GM10847 (cell line): Measurements from ENCODE around the gene NTN4.

Experiments
- POLR2A ChIP-seq: IDR thresholded peaks from 2 replicates; pipeline ENCODE4 v1.6.1; 2011; ENCODE audit not compliant: insufficient read length; ENCODE audit errors: extremely low read depth

The NTN4 gene

DNA sequence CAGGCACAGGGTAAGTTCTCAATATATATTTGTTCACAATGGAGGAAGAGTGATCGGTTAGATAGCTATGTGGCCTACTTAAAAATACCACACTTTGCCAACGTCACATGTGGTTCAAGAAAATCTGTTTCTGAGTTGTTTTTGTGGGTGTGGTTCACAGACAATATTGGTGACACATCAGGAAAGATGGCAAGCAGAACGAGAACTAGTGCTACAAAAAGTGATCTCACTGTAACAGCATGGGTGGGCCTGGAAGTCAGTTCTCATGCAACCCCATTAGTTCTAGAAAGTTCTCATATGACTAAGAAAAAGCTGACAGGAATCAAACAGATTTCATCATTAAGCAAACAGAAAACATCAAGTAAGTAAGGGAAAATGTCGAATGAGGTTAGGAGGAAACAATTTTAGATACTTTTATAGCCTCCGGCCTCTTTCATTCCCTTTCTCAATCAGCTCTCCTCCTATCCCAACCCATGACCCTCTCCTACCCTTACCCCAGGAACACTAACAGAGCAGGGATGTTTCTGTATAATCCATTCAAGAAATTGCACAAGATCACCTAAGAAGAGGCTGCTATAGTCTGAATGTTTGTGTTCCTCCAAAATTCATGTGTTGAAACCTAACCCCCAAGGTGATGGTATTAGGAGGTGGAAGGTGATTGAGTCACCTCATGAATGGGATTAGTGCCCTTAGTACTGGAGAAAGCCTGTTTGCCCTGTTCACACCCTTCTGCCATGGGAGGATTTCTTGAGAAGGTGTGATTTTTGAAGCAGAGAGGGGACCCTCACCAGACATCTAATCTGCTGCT lies 15.5 kb upstream of the NTN4 start:
- no peak for TF ChIP-seq POLR2A

DNA sequence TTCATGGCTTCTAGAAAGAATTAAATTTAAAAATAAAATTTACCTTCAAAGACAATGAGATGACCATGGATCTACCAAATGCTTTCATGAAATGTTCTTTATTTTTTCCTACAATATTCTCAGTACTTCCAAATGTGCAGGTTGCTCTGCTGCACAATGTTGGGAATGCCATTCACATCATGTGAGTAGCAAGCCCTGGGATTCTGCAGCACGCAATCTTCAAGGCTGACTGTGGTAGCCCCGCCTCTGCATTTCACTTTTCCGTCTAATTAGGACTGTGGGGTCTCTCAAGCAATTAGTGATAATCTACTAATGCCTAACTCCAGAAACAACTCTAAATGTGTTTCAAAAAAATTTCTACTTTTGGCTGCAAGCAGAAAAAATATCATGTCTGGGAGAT lies 13.7 kb upstream of the NTN4 start:
- TF ChIP-seq POLR2A, result no peak

DNA sequence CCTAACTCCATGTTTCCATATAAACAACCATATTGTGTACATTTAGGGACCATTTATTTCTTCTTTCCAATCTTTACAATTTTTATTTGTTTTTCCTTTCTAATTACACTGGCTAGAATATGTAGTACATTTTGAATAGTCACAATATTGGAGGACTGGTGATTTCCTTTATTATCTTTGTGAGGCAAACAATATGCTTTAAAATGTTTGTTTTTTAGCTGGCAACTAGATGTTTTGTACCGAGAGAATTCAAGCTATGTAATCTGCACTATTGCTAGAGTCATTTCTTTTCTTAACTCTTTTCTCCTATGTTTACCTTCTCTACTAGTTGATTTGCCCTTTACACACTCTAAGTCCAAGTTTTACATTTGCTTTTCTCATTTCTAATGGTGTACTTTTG lies 13.3 kb upstream of the NTN4 start:
- no peak for TF ChIP-seq POLR2A

DNA sequence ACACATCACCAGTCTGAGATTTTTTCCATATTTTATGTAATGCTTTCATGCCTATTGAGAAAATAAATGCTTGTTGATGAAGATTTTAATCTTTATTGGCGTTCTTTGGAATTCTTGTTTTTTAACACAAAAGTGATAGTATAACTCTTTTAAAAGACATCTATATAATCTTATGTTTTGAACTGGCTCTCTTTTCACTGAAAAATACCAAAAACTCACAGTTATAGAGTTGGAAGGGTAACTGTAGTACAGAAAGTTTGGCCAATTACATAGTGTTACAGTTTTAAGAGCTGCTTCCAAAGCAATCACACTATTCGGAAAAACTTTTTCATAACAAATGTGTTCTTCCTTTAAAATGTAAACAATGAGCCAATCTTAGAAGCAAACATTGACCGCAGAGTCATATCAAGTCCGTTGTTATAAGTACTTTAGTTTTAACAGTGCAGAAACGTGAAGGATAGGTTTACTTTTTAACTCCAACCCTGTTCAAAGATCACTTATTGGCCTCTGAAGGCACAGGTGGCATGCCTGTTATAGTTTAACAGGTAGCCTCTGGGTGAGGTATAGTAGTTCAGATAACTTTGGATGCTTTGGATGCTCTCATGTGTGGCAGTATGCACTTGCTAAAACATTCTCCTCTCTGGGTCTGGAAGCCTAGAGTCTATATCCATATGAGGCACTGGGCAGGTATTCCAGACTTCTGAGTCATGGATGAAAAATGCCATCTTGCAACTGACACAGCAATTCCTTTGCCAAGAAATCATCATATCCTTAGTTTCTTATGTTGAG lies 12.1 kb upstream of the NTN4 start:
- no peak for TF ChIP-seq POLR2A

DNA sequence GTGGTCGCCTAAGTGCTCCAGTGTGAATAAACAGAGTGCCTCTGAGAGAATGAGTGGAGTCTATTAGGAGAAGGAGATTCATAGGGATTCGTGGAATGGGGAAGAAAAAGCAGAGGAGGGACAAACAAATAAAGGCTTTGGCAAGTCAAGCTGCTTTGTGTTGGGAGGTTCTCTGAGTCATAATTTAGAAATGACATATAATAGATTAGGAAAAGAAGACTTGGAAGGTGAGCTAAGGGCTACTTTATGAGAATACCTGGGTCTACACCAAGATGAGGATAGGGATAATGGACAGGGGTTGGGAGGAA lies 6.4 kb upstream of the NTN4 start:
- no peak for TF ChIP-seq POLR2A

DNA sequence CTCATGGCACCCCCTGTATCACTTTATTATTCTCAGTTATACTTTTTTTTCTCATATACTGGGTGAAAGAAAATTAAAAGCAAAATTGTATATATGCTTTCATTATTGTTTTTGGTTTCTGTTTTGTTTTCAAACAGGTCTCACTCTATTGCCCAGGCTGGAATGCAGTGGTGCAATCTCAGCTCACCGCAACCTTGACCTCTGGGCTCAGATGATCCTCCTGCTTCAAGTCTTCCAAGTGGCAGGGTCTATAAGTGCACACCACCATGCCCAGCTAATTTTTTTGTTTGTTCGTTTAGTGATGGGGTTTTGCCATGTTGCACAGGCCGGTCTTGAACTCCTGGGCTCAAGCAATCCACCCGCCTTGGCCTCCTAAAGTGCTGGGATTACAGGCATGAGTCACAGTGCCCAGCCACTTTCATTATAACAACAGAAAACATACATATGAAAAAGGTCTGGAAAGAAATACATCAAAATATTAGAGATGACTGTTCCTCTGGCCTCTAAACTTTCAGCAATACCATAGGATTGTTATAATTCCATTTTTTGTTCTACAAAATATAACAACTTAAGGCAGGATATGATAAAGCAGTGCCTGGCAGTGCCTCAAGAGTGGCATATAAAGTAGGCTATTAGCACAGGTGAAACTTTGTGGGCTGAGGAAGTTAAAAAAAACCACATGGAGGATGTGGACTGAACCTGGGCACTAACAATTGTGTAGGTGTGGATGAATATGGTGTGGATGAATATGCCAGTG lies 5.8 kb upstream of the NTN4 start:
- no peak for TF ChIP-seq POLR2A

DNA sequence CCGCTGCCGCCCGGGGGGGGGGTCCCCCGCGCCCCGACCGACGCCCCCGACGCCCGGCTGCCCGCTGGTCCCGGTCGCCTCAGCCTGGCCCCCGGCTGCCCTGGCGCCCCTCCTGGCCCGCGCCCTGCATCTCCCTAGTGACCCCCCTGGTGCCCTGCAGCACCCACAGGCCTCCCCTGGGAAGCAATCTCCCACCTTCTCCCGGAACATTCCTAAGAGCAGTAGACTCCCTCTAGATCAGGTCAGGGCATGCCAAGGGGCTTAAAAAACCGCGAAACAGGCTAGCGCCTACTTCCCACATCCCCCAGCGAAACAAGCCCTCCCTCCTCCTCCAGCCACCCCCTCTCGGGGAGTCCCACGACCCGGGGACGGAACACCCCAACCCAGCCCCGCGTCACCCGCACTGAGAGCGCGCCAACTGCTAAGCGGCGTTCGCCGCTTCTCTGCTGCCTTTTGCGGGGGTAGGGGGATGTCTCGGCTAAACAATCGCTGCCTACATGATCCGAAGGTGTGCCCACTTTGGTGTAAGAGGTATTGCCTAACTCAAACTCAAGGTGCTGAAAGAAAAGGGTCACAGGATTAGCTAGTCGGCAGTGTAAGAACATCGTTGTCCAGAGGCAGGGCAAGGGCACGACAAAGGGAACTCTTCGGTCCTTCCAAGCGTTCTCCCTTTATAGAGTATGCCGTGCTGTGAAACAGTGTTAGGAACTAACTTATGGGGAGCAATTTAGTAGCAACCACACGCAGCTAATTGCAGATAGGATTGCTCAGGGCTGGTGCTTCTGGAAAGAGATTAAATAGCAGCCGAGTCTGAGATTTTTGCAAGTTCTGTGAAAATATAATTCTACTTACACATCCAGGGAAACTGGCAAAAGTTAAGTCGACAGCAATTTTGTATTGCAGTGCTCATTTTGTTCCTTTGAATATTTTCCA lies 619 bp upstream of the NTN4 start:
- TF ChIP-seq POLR2A, result no peak

DNA sequence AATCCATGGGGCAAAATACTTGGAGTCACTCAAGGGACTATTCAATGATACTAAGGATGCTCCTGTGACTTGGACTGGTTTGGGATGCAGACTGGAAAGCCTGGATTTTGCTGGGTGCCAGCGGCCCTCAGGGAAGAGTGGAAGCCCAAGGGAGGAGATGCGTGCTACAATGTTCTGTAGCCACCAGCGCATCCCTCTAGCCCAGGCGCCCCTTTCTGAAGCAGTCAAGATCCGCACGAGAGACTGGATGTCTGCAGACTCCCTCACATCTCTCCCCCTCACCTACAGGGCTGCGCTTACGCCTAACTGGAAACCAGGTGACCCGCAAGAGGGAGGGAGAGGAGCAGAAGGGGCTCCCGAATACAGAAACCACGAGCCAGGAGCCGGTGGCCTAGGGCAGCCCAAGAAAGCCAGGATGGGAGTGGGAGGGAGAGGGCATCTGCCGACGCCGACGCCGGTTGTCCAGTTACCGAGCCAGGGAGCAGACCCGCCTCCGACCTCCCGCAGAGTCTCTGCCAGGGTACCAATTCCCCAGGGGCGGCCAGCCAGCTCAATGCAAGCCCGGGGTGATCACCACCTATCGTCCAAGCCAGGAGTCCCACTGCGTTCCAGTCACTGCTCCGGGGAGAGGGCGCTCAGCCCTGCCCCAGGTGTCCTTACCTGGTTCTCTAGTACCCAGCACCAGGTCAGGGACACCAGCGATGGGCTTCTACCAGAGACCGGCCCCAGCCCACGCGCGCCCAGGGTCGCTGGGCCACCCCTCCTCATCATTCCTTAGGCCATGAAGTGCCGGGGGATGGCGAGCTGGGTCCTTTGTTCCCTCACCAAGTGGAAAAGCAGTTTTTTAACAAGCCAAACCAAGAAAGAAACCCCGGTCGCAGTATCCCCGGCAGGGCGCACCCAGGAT lies 1.2 kb downstream of the NTN4 start:
- TF ChIP-seq POLR2A, result no peak

DNA sequence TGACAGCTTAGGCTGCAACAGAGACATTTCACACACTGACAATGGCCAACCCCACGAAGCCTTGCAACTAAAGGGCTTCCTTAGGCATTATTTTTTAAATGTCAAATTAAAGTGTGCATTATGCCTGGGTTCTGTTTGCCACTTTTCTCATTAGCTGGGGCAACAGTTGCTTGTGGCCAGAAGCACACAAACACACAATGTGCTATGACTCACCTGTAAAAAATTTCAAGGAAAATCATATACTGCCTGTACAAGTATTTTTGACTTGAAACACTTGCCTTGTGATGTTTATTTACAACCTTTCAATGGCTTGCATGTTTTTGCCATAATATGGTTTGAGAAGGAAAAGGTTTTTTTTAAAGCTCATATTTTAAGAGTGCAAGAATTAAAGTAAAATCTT lies 1.9 kb downstream of the NTN4 start:
- TF ChIP-seq POLR2A, result no peak

DNA sequence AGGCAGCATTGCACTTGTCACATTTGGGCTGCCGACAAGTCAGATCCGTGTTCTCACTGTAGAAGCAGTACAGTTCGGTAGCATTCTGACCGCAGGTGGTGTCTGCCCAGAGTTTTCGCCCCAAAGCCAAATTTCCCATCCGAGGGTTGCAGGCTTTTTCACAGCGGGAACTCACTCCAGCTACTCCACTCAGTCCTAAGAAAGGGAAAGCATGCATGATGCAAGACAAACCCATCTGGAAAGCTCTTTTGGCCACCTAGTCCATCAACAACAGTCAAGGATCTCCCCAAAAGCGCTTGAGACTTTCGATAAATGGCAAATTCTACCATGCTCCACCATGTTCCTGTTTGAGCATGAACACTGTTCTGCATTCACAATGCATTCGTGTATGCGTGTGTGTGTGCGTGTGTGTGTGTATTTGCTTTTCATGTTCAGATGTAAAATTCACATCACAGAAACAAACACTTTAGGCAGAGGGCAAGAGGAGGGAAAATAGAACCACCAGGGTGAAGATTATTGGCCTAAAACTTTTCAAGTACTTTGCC lies 3.2 kb downstream of the NTN4 start:
- TF ChIP-seq POLR2A, result no peak

DNA sequence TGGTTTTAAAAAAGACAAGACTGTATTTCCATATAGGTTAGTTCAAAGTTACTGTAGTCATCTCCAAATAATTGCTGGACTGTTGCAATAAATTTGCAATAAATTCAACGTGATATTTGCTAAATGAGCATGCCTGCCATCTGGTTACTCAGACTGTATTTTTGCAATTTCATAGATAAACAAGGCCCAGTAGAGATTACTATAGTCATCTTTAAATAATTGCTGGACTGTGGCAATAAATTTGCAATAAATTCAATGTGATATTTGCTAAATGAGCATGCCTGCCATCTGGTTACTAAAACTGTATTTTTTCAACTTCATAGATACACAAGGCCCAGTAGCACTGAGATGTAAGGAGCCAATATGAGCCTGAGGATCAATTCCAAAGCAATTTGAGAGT lies 5.6 kb downstream of the NTN4 start:
- TF ChIP-seq POLR2A, result no peak

DNA sequence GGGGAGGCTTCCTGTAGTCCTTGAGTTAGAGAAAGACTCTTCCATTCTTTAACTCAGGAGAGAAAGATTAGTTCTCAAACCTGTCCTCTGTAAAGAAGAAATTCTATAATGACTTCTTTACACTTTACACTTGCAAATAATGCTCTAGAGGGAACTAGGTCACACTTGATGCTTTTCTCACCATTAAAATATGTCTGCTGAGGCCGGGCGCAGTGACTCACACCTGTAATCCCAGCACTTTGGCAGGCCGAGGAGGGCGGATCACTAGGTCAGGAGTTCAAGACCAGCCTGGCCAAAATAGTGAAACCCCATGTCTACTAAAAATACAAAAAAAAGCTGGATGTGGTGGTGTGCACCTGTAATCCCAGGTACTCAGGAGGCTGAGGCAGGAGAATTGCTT lies 6.3 kb downstream of the NTN4 start:
- no peak for TF ChIP-seq POLR2A

DNA sequence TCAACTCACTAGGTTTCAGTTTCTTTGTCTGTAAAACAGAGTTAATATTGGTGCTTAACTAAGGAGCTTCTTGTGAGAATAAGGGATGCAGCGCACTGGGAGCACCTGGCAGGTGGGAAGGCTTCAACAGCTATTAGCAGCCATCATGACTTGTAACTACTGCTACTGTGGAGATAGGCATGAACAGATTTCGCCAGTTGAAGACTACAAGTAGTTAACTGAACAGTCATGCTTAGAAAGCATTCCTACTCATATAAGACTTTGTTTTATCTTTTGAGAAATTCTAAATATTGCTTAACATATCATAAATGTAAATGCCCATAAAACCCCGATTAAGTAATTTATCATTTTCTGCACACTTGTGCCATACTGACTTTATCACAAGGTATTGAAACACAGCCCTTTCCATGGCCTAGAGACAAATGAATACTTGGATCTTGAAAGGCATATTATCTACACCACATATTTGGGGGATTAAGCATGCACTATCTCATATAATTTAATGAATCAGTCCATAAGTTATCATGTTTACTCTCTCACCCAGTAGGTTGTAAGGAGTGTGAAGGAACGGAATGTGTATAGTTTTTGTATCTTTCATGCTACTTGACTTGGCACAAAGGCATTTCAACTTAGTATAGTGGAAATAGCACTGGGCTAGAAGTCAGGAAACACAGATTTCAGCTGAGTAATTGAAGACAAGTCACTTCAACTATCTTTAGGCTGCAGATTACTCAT lies 16.1 kb downstream of the NTN4 start:
- no peak for TF ChIP-seq POLR2A
